Transverse colon (tissue), 4 donors: Measurements from ENCODE around the gene TMEM63B.

Experiments
- EP300 ChIP-seq: sonication (generic); formaldehyde crosslinking; IDR thresholded peaks from one replicate; pipeline ENCODE4 v1.6.1; 2017; ENCODE audit warnings: antibody characterized with exemption, low read depth
- POLR2A ChIP-seq: fragments of 450-650 bp; IDR thresholded peaks from one replicate; pipeline ENCODE4 v1.6.1; 2016; ENCODE audit warnings: antibody characterized with exemption, mild to moderate bottlenecking, moderate library complexity
- POLR2AphosphoS5 ChIP-seq, 3 donors: sonication (generic); formaldehyde crosslinking; IDR thresholded peaks; one replicate each; pipeline ENCODE4 v1.6.1; 2016; ENCODE audit warnings: antibody characterized with exemption in 3 of 3
- TF ChIP-seq, protein P1 (sequence below), 5 experiments: fragments of 200-600 bp in 3 of 5; fragments of 450-650 bp in 2 of 5; sonication (generic) in 3 of 5; IDR thresholded peaks; 1 replicate in 2 of 5; 2 replicates in 3 of 5; pipeline ENCODE4 v1.5.1; 2016 to 2017; ENCODE audit warnings: antibody characterized with exemption in 5 of 5, inconsistent platforms in 3 of 5, mild to moderate bottlenecking in 2 of 5, moderate library complexity in 1 of 5

DNA sequence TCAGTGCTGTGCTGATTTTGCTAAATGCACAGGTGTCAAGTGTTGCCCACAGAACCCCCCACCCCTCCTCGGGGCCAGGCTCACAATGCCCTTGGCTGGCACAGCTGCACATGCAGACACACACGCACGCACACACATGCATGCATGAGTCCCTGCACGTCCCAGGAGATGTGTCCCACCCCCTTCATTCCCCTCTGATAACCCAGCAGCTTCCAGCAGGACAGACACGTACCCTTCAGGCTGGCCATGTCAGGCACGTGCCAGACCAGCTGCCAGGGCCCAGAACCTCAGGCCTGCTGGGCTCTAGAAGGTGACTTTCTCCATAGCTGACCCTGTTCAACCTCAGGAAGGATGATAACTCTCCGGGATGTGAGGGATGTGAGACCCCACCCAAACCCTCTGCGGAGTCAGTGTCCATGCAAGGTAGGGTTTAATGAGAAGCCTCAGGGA, 44.5 kb upstream of the TMEM63B start:
- TF ChIP-seq, protein P1, sequence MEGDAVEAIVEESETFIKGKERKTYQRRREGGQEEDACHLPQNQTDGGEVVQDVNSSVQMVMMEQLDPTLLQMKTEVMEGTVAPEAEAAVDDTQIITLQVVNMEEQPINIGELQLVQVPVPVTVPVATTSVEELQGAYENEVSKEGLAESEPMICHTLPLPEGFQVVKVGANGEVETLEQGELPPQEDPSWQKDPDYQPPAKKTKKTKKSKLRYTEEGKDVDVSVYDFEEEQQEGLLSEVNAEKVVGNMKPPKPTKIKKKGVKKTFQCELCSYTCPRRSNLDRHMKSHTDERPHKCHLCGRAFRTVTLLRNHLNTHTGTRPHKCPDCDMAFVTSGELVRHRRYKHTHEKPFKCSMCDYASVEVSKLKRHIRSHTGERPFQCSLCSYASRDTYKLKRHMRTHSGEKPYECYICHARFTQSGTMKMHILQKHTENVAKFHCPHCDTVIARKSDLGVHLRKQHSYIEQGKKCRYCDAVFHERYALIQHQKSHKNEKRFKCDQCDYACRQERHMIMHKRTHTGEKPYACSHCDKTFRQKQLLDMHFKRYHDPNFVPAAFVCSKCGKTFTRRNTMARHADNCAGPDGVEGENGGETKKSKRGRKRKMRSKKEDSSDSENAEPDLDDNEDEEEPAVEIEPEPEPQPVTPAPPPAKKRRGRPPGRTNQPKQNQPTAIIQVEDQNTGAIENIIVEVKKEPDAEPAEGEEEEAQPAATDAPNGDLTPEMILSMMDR (IDR thresholded peaks at IDR 0.05), result no peak
- TF ChIP-seq POLR2A (no peak), POLR2AphosphoS5 (IDR thresholded peaks at IDR 0.05) (no peak), EP300 (no peak)
